Astrocyte of the hippocampus (primary cell): Measurements from ENCODE around the gene NUDT3.
"Not testable (repeated sequence)": the region's sequence is repeated elsewhere in the genome, so short reads cannot be mapped to it uniquely, and the experiment has no call there.

Experiments used
- DNase-seq: peaks from one replicate; pipeline ENCODE4 v3.0.0; 2011; ENCODE audit warnings: low read depth, low spot score

The NUDT3 gene

GRCh38 chr6:34370361-34370760, 22.1 kb downstream of the NUDT3 start:
- DNase-seq: no peak

- DNase-seq: no peak
Observed at GRCh38 chr6:34369385-34369784, 23.1 kb downstream of the NUDT3 start.

GRCh38 chr6:34366639-34366921, 25.9 kb downstream of the NUDT3 start:
- no peak for DNase-seq

- peak; percentile 85 for DNase-seq
Observed at GRCh38 chr6:34365781-34366638, 26.5 kb downstream of the NUDT3 start.

GRCh38 chr6:34363681-34364075, 28.8 kb downstream of the NUDT3 start:
- DNase-seq: not testable (repeated sequence)

- peak; percentile 9 for DNase-seq
Observed at GRCh38 chr6:34362909-34363680, 29.4 kb downstream of the NUDT3 start.

GRCh38 chr6:34362176-34362575, 30.3 kb downstream of the NUDT3 start:
- no peak for DNase-seq

GRCh38 chr6:34360556-34360955, 31.9 kb downstream of the NUDT3 start:
- peak; percentile 58 for DNase-seq

GRCh38 chr6:34359418-34360158, 32.9 kb downstream of the NUDT3 start:
- peak; percentile 62 for DNase-seq

- peak; percentile 71 for DNase-seq
Observed at GRCh38 chr6:34358389-34358905, 34.0 kb downstream of the NUDT3 start.

- DNase-seq: no peak
Observed at GRCh38 chr6:34357937-34358336, 34.5 kb downstream of the NUDT3 start.

- DNase-seq: no peak
Observed at GRCh38 chr6:34355889-34356288, 36.6 kb downstream of the NUDT3 start.

- DNase-seq: not testable (repeated sequence)
Observed at GRCh38 chr6:34354230-34354629, 38.2 kb downstream of the NUDT3 start.

- DNase-seq: not testable (repeated sequence)
Observed at GRCh38 chr6:34353530-34353929, 38.9 kb downstream of the NUDT3 start.

- peak; percentile 24 for DNase-seq
Observed at GRCh38 chr6:34352305-34352937, 40.0 kb downstream of the NUDT3 start.

- no peak for DNase-seq
Observed at GRCh38 chr6:34350934-34351217, 41.6 kb downstream of the NUDT3 start.

GRCh38 chr6:34350137-34350933, 42.1 kb downstream of the NUDT3 start:
- DNase-seq: no peak

GRCh38 chr6:34349211-34349610, 43.3 kb downstream of the NUDT3 start:
- DNase-seq: no peak

GRCh38 chr6:34347303-34347702, 45.2 kb downstream of the NUDT3 start:
- DNase-seq: no peak

GRCh38 chr6:34346175-34347119, 46.0 kb downstream of the NUDT3 start:
- peak; percentile 44 for DNase-seq
